Measurements from ENCODE around the gene AGPAT3.

The AGPAT3 gene

DNA sequence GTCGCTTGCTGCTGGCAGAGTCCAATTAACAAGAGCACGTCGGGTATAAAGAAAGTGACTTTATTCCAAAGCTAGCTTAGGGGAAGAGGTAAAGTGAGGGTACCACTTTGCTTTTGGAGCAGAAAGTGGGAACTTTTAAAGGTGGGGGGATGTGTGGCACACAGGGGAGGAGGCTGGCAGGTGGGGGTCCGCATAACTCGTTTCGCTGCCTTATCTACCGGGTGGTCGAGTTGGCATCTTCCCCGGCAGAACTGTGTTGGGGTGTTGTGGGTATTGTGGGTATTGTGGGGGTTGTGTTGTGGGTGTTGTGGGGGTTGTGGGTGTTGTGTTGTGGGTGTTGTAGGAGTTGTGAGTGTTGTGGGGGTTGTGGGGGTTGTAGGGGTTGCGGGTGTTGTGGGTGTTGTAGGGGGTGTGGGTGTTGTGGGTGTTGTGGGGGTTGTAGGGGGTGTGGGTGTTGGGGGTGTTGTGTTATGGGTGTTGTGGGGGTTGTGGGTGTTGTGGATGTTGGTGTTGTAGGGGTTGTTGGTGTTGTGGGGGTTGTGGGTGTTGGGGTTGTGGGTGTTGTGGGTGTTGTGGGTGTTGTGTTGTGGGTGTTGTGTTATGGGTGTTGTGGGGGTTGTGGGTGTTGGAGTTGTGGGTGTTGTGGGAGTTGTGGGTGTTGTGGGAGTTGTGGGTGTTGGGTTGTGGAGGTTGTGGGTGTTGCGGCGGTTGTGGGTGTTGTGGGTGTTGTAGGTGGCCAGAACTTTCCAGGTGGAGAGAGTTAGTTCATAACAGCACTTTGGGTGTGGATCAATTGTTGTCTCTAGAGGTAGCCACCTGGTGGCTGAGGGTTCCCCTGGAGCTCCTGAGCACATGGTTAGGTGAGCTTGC lies 52.7 kb downstream of the AGPAT3 start:
- H3K18ac ChIP-seq (ENCODE audit: low read length): no peak overlapping the region
- no peak overlapping the region for H2AK5ac ChIP-seq (ENCODE audit: low read length)
- H3K56ac ChIP-seq (ENCODE audit: low read length): no peak overlapping the region
- no peak overlapping the region for H3K4me2 ChIP-seq (ENCODE audit: low read length)
- H3K9ac ChIP-seq (ENCODE audit: low read length): no peak overlapping the region
- H3K4ac ChIP-seq (ENCODE audit: low read depth, low read length): no peak overlapping the region
- no peak overlapping the region for H4K5ac ChIP-seq (ENCODE audit: low read length)
- no peak overlapping the region for H3K4me3 ChIP-seq (ENCODE audit: low read length)
- H3K4me1 ChIP-seq (ENCODE audit: control insufficient read depth, low read depth, low read length): peaks cover 7% of the 10 kb centered on the region
- no peaks in the 10 kb centered on the region for H3K27me3 ChIP-seq (ENCODE audit: insufficient read depth, low read length, poor library complexity)
- DNase-seq: no peak
- no peak overlapping the region for H3K23ac ChIP-seq (ENCODE audit: low read length)
- no peak overlapping the region for H4K8ac ChIP-seq (ENCODE audit: low read depth, low read length)
- H3K79me1 ChIP-seq (ENCODE audit: low read length): no peaks in the 10 kb centered on the region
- no peak overlapping the region for H2BK120ac ChIP-seq (ENCODE audit: low read depth, low read length)
- no peak overlapping the region for H2BK15ac ChIP-seq (replicated peaks; ENCODE audit: low read depth)
- H3K27ac ChIP-seq (ENCODE audit: low read depth, low read length): no peak overlapping the region
- no peaks in the 10 kb centered on the region for H3K36me3 ChIP-seq (ENCODE audit: control insufficient read depth, insufficient read depth, low read length)
- WGBS (ENCODE audit: extremely low coverage, insufficient coverage, low lambda C conversion rate): no CpG with 5 or more reads among the region's 12 CpGs
- no peaks in the 10 kb centered on the region for H3K79me2 ChIP-seq (ENCODE audit: control insufficient read depth, insufficient read depth, low read length)
- no peak overlapping the region for H2BK5ac ChIP-seq (ENCODE audit: low read length)

DNA sequence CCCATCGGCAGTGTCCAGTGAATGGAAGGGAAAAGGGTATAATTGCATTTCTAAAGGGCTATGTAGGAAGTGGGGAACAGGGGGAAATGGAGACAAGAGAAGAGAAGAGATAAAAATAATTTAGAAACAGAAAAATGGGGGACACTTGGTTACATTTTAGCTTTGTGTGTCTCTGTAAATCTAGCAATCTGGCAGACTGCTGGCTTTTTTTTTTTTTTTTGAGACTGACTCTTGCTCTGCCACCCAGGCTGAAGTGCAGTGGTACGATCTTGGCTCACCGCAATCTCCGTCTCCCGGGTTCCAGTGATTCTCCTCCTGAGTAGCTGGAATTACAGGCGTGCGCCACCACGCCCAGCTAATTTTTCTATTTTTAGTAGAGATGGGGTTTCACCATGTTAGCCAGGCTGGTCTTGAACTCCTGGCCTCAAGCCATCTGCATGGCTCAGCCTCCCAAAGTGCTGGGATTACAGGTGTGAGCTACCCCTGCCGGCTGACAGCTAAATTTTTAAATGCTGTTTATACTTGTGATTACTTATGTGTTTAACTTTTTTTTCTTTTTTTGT lies 53.4 kb downstream of the AGPAT3 start:
- Histone ChIP-seq H2BK120ac (ENCODE audit: low read depth, low read length) (no peak overlapping the region), H4K5ac (ENCODE audit: low read length) (no peak overlapping the region), H3K56ac (ENCODE audit: low read length) (no peak overlapping the region), H3K36me3 (ENCODE audit: control insufficient read depth, insufficient read depth, low read length) (no peaks in the 10 kb centered on the region), H3K79me2 (ENCODE audit: control insufficient read depth, insufficient read depth, low read length) (no peaks in the 10 kb centered on the region), H3K18ac (ENCODE audit: low read length) (no peak overlapping the region), H3K4ac (ENCODE audit: low read depth, low read length) (no peak overlapping the region), H3K27ac (ENCODE audit: low read depth, low read length) (no peak overlapping the region), H3K4me1 (ENCODE audit: control insufficient read depth, low read depth, low read length) (peaks cover 9% of the 10 kb centered on the region), H3K23ac (ENCODE audit: low read length) (no peak overlapping the region), H4K8ac (ENCODE audit: low read depth, low read length) (no peak overlapping the region), H3K9ac (ENCODE audit: low read length) (no peak overlapping the region), H2AK5ac (ENCODE audit: low read length) (no peak overlapping the region), H3K27me3 (ENCODE audit: insufficient read depth, low read length, poor library complexity) (no peaks in the 10 kb centered on the region), H2BK5ac (ENCODE audit: low read length) (no peak overlapping the region), H3K79me1 (ENCODE audit: low read length) (no peaks in the 10 kb centered on the region), H3K4me2 (ENCODE audit: low read length) (no peak overlapping the region), H3K4me3 (ENCODE audit: low read length) (no peak overlapping the region), H2BK15ac (replicated peaks; ENCODE audit: low read depth) (no peak overlapping the region)
- no CpG with 5 or more reads among the region's 9 CpGs for WGBS (ENCODE audit: extremely low coverage, insufficient coverage, low lambda C conversion rate)
- DNase-seq: no peak

DNA sequence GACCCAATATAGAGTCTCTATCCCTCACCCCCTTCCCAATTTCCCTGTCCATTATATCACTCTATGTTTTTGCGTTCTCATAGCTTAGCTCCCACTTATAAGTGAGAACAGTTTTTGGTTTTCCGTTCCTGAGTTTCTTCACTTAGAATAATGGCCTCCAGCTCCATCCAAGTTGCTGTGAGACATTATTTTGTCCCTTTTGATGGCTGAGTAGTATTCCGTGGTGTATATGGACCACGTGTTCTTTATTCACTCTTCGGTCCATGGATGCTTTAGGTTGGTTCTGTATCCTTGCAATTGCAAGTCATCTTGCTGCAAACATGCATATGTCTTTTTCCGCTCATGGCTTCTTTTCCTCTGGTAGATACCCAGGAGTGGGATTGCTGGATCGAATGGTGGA lies 54.3 kb downstream of the AGPAT3 start:
- Histone ChIP-seq H3K4me2 (ENCODE audit: low read length) (no peak overlapping the region), H2BK5ac (ENCODE audit: low read length) (no peak overlapping the region), H3K4me1 (ENCODE audit: control insufficient read depth, low read depth, low read length) (peaks cover 10% of the 10 kb centered on the region), H3K23ac (ENCODE audit: low read length) (no peak overlapping the region), H3K27ac (ENCODE audit: low read depth, low read length) (no peak overlapping the region), H4K5ac (ENCODE audit: low read length) (no peak overlapping the region), H3K4ac (ENCODE audit: low read depth, low read length) (no peak overlapping the region), H2AK5ac (ENCODE audit: low read length) (no peak overlapping the region), H2BK15ac (replicated peaks; ENCODE audit: low read depth) (no peak overlapping the region), H3K9ac (ENCODE audit: low read length) (no peak overlapping the region), H4K8ac (ENCODE audit: low read depth, low read length) (no peak overlapping the region), H3K79me2 (ENCODE audit: control insufficient read depth, insufficient read depth, low read length) (no peaks in the 10 kb centered on the region), H2BK120ac (ENCODE audit: low read depth, low read length) (no peak overlapping the region), H3K4me3 (ENCODE audit: low read length) (no peak overlapping the region), H3K27me3 (ENCODE audit: insufficient read depth, low read length, poor library complexity) (no peaks in the 10 kb centered on the region), H3K79me1 (ENCODE audit: low read length) (no peaks in the 10 kb centered on the region), H3K36me3 (ENCODE audit: control insufficient read depth, insufficient read depth, low read length) (no peaks in the 10 kb centered on the region), H3K18ac (ENCODE audit: low read length) (no peak overlapping the region), H3K56ac (ENCODE audit: low read length) (no peak overlapping the region)
- DNase-seq: no peak
- no CpG with 5 or more reads among the region's 7 CpGs for WGBS (ENCODE audit: extremely low coverage, insufficient coverage, low lambda C conversion rate)

GRCh38 chr21:43919871-43920801 lies 55.1 kb downstream of the AGPAT3 start:
- 100% methylated on average over 3 of the region's 25 CpGs for WGBS (ENCODE audit: extremely low coverage, insufficient coverage, low lambda C conversion rate)

GRCh38 chr21:43921571-43921978 lies 56.6 kb downstream of the AGPAT3 start:
- Histone ChIP-seq H3K23ac (ENCODE audit: low read length) (no peak overlapping the region), H3K18ac (ENCODE audit: low read length) (no peak overlapping the region)
- WGBS (ENCODE audit: extremely low coverage, insufficient coverage, low lambda C conversion rate): no CpG with 5 or more reads among the region's 10 CpGs

More at GRCh38 chr21:43919871-43920801, 55.1 kb downstream of the AGPAT3 start:
- Histone ChIP-seq H3K27ac (ENCODE audit: low read depth, low read length) (no peak overlapping the region), H3K56ac (ENCODE audit: low read length) (no peak overlapping the region), H2BK5ac (ENCODE audit: low read length) (no peak overlapping the region), H2BK15ac (replicated peaks; ENCODE audit: low read depth) (no peak overlapping the region), H3K18ac (ENCODE audit: low read length) (no peak overlapping the region), H3K79me2 (ENCODE audit: control insufficient read depth, insufficient read depth, low read length) (no peaks in the 10 kb centered on the region), H3K4ac (ENCODE audit: low read depth, low read length) (no peak overlapping the region), H4K5ac (ENCODE audit: low read length) (no peak overlapping the region), H2AK5ac (ENCODE audit: low read length) (no peak overlapping the region), H3K9ac (ENCODE audit: low read length) (no peak overlapping the region), H2BK120ac (ENCODE audit: low read depth, low read length) (no peak overlapping the region), H3K4me1 (ENCODE audit: control insufficient read depth, low read depth, low read length) (peaks cover 14% of the 10 kb centered on the region), H3K79me1 (ENCODE audit: low read length) (no peaks in the 10 kb centered on the region), H3K4me2 (ENCODE audit: low read length) (no peak overlapping the region), H3K4me3 (ENCODE audit: low read length) (no peak overlapping the region), H3K23ac (ENCODE audit: low read length) (no peak overlapping the region), H3K36me3 (ENCODE audit: control insufficient read depth, insufficient read depth, low read length) (no peaks in the 10 kb centered on the region), H3K27me3 (ENCODE audit: insufficient read depth, low read length, poor library complexity) (no peaks in the 10 kb centered on the region), H4K8ac (ENCODE audit: low read depth, low read length) (no peak overlapping the region)
- peak; percentile 45 for DNase-seq

More at GRCh38 chr21:43921571-43921978, 56.6 kb downstream of the AGPAT3 start:
- no peak overlapping the region for H2AK5ac ChIP-seq (ENCODE audit: low read length)
- peak overlapping the region; percentile 28 for H3K27ac ChIP-seq (ENCODE audit: low read depth, low read length)
- H3K4me3 ChIP-seq (ENCODE audit: low read length): no peak overlapping the region
- H3K56ac ChIP-seq (ENCODE audit: low read length): peak overlapping the region; percentile 9
- H3K4ac ChIP-seq (ENCODE audit: low read depth, low read length): no peak overlapping the region
- no peak overlapping the region for H4K5ac ChIP-seq (ENCODE audit: low read length)
- H3K27me3 ChIP-seq (ENCODE audit: insufficient read depth, low read length, poor library complexity): no peaks in the 10 kb centered on the region
- H4K8ac ChIP-seq (ENCODE audit: low read depth, low read length): no peak overlapping the region
- H3K79me1 ChIP-seq (ENCODE audit: low read length): no peaks in the 10 kb centered on the region
- H3K4me1 ChIP-seq (ENCODE audit: control insufficient read depth, low read depth, low read length): peaks cover 16% of the 10 kb centered on the region
- no peaks in the 10 kb centered on the region for H3K36me3 ChIP-seq (ENCODE audit: control insufficient read depth, insufficient read depth, low read length)
- H3K79me2 ChIP-seq (ENCODE audit: control insufficient read depth, insufficient read depth, low read length): no peaks in the 10 kb centered on the region
- H2BK120ac ChIP-seq (ENCODE audit: low read depth, low read length): no peak overlapping the region
- no peak overlapping the region for H3K4me2 ChIP-seq (ENCODE audit: low read length)
- H2BK15ac ChIP-seq (replicated peaks; ENCODE audit: low read depth): no peak overlapping the region
- H3K9ac ChIP-seq (ENCODE audit: low read length): no peak overlapping the region
- H2BK5ac ChIP-seq (ENCODE audit: low read length): no peak overlapping the region
- DNase-seq: no peak

Data from mesendoderm (in vitro differentiated cells).